Astrocyte (in vitro differentiated cells and primary cell): Measurements from ENCODE around the gene ABHD11.

Experiments
- CTCF ChIP-seq: IDR thresholded peaks from 2 replicates; pipeline ENCODE4 v1.5.1; 2011; ENCODE audit warnings: low read depth, mild to moderate bottlenecking, inconsistent platforms, low read length, moderate library complexity; ENCODE audit not compliant: insufficient read depth
- EZH2 ChIP-seq: IDR thresholded peaks from 2 replicates; pipeline ENCODE4 v1.6.1; 2012; ENCODE audit warnings: mild to moderate bottlenecking, low read length, inconsistent platforms; ENCODE audit not compliant: insufficient read depth

DNA sequence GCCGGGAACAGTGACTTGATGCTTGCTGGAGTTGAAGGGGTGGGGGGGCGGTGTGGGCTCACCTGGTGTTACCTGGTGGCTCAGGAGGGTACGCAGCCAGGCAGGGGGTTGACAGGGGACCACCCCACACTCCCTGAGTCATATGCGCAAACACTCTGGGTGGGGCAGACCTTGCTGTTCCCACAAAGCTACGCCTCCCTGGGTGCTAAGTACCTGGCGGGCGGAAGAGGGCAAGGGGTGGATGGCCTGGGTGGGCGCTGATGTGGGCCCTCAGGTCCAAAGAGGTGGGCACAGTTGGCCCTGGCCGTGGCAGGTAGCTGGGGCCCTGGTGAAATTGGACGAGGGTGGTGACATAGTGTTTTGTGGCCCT, 33.1 kb downstream of the ABHD11 start:
- TF ChIP-seq CTCF (no peak), EZH2 (no peak)
